K562 (cell line): ENCODE results near the gene CREM. TPM values are rescaled to one million over a fixed set of nuclear protein-coding genes. Genes with fewer than 3 reads are reported as not detected.

Experiments used
- BMI1 ChIP-seq: fragments of 150-350 bp; IDR thresholded peaks from 2 replicates; pipeline ENCODE4 v1.6.1; 2014; ENCODE audit warnings: low read length
- CBX5 ChIP-seq: IDR thresholded peaks from 2 replicates; pipeline ENCODE4 v1.6.1; 2014; ENCODE audit warnings: low read depth, borderline replicate concordance
- HDGF ChIP-seq: fragments of 450-650 bp; IDR thresholded peaks from 2 replicates; pipeline ENCODE4 v1.6.1; 2016
- NR2C1 ChIP-seq, 2 experiments: fragments of 450-650 bp; IDR thresholded peaks; 2 replicates each; pipeline ENCODE4 v1.6.1; 2017; ENCODE audit warnings: mild to moderate bottlenecking in 2 of 2, antibody characterized with exemption in 1 of 2, inconsistent platforms in 1 of 2, missing compliant biosample characterization in 1 of 2, missing genetic modification characterization in 1 of 2
- NR3C1 ChIP-seq: sonication (generic); formaldehyde crosslinking; IDR thresholded peaks from 2 replicates; pipeline ENCODE4 v1.8.1; 2022; ENCODE audit warnings: missing genetic modification reagents
- SIN3A ChIP-seq, 2 experiments: fragments of 150-350 bp in 1 of 2; IDR thresholded peaks; 2 replicates each; pipeline ENCODE4 v1.6.1; 2011 to 2016; ENCODE audit warnings: borderline replicate concordance in 2 of 2, low read depth in 2 of 2, low read length in 2 of 2, mild to moderate bottlenecking in 2 of 2, moderate library complexity in 2 of 2; ENCODE audit not compliant: control insufficient read depth in 1 of 2
- SP2 ChIP-seq: IDR thresholded peaks from 2 replicates; pipeline ENCODE4 v1.6.1; 2011; ENCODE audit warnings: mild to moderate bottlenecking, low read depth, low read length, moderate library complexity; ENCODE audit not compliant: poor library complexity, severe bottlenecking; ENCODE audit errors: extremely low read depth
- ZBTB40 ChIP-seq, 2 experiments: fragments of 450-650 bp in 1 of 2; sonication (generic) in 1 of 2; formaldehyde crosslinking in 1 of 2; IDR thresholded peaks; 2 replicates each; pipeline versions ENCODE4 v1.7.1 to v1.9.0; 2016 to 2022; ENCODE audit warnings: inconsistent platforms in 1 of 2, mild to moderate bottlenecking in 1 of 2, missing genetic modification reagents in 1 of 2
- ZNF449 ChIP-seq: fragments of 250-450 bp; sonication (Bioruptor Pico); IDR thresholded peaks from 2 replicates; pipeline ENCODE4 v1.8.0; 2022; ENCODE audit warnings: moderate library complexity, mild to moderate bottlenecking, inconsistent platforms
- polyA plus RNA-seq, 8 experiments: library from polyadenylated mRNA; depleted of rRNA in 4 of 8; stranded (reverse) in 5 of 8; unstranded in 3 of 8; fragments of >200 nt; fragmentation: Nextera tagmentation in 2 of 8; fragmentation: Illumina TruSeq in 1 of 8; extraction: Ambion mirVana in 2 of 8; extraction: Trizol in 1 of 8; gene quantifications; 2 replicates each; pipeline versions ENCODE4 v1.2.1 to v1.2.3, GENCODE V29; 2011 to 2014; ENCODE audit warnings: inconsistent platforms in 1 of 8, missing spikeins in 1 of 8
- total RNA-seq, 7 experiments: library from RNA; depleted of rRNA in 6 of 7; stranded (reverse); fragments of >200 nt in 6 of 7; fragmentation: Illumina TruSeq in 2 of 7; extraction: Trizol in 2 of 7; gene quantifications; 2 replicates each; pipeline versions ENCODE4 v1.2.1 to v1.2.3, GENCODE V29; 2011 to 2021; ENCODE audit warnings: low replicate concordance in 1 of 7
- TF ChIP-seq, protein P1 (sequence below), 2 experiments: fragments of 450-650 bp; IDR thresholded peaks; 2 replicates each; pipeline ENCODE4 v1.6.1; 2018; ENCODE audit warnings: mild to moderate bottlenecking in 2 of 2, low read depth in 1 of 2; ENCODE audit not compliant: partially characterized antibody in 2 of 2

The CREM gene
- total and polyA plus RNA-seq, 9 of the 15 experiments (the other 6 are each of a cell fraction or from before 2014, with no cell fraction given): 39.1 to 70.2 (median 48.3) TPM

- TF ChIP-seq ZNF449 (CRISPR knock-in tag) (no peak), BMI1 (no peak), SIN3A (IDR thresholded peaks at IDR 0.05; ENCODE audit: borderline replicate concordance in 2 of 2, control insufficient read depth in 1 of 2, low read depth in 2 of 2, low read length in 2 of 2) (peak in 1 of 2 experiments; percentile 74; a peak in 1 of 4 replicates), CBX5 (no peak), SP2 (no peak), HDGF (no peak), ZBTB40 (IDR thresholded peaks at IDR 0.05) (peak; percentile 62), ZBTB40 (CRISPR knock-in tag; IDR thresholded peaks at IDR 0.05) (no peak), NR3C1 (CRISPR knock-in tag) (no peak), NR2C1 (IDR thresholded peaks at IDR 0.05) (peak; percentile 27; the same call in 1 of the 2 replicates), NR2C1 (tag; IDR thresholded peaks at IDR 0.05) (no peak)
- TF ChIP-seq, protein P1, sequence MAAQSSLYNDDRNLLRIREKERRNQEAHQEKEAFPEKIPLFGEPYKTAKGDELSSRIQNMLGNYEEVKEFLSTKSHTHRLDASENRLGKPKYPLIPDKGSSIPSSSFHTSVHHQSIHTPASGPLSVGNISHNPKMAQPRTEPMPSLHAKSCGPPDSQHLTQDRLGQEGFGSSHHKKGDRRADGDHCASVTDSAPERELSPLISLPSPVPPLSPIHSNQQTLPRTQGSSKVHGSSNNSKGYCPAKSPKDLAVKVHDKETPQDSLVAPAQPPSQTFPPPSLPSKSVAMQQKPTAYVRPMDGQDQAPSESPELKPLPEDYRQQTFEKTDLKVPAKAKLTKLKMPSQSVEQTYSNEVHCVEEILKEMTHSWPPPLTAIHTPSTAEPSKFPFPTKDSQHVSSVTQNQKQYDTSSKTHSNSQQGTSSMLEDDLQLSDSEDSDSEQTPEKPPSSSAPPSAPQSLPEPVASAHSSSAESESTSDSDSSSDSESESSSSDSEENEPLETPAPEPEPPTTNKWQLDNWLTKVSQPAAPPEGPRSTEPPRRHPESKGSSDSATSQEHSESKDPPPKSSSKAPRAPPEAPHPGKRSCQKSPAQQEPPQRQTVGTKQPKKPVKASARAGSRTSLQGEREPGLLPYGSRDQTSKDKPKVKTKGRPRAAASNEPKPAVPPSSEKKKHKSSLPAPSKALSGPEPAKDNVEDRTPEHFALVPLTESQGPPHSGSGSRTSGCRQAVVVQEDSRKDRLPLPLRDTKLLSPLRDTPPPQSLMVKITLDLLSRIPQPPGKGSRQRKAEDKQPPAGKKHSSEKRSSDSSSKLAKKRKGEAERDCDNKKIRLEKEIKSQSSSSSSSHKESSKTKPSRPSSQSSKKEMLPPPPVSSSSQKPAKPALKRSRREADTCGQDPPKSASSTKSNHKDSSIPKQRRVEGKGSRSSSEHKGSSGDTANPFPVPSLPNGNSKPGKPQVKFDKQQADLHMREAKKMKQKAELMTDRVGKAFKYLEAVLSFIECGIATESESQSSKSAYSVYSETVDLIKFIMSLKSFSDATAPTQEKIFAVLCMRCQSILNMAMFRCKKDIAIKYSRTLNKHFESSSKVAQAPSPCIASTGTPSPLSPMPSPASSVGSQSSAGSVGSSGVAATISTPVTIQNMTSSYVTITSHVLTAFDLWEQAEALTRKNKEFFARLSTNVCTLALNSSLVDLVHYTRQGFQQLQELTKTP (IDR thresholded peaks at IDR 0.05; ENCODE audit: low read depth in 1 of 2, partially characterized antibody in 2 of 2): peak in 1 of 2 experiments; percentile 16
Observed at GRCh38 chr10:35090162-35090954, 36.3 kb upstream of the CREM start, which contains the start of gene CUL2 (continued).
